A673 (cell line): Measurements from ENCODE around the gene FLT1. TPM values are rescaled to one million over a fixed set of nuclear protein-coding genes. Genes with fewer than 3 reads are reported as not detected.
A peak's percentile ranks its signal among the peaks of the same experiment; 100 is the strongest.

Source experiments
- BruUV-seq: library from RNA; stranded (reverse); fragments of 400-500 nt; replicated peaks from 2 replicates; lab custom pipeline; 2021; lab: Mats Ljungman, UMichigan
- CTCF ChIA-PET: fragments of 300-600 bp; sonication (Branson Sonifier 250); formaldehyde crosslinking; loops from one replicate; lab custom pipeline; 2022; ENCODE audit warnings: antibody characterized with exemption; lab: Charles Lee
- POLR2A ChIA-PET: fragments of 300-600 bp; sonication (Branson Sonifier 250); formaldehyde crosslinking; loops from one replicate; lab custom pipeline; 2022; ENCODE audit warnings: antibody characterized with exemption; ENCODE audit not compliant: low non-redundant PET; lab: Charles Lee
- DNase-seq: peaks from one replicate; pipeline ENCODE4 v3.0.0-alpha.2; 2015; ENCODE audit warnings: low spot score
- H3K27ac ChIP-seq: fragments of 200-600 bp; sonication (generic); 2 replicates; pipeline ENCODE4 v1.5.1; 2016; ENCODE audit warnings: mixed run types, low read depth, mild to moderate bottlenecking, mixed read lengths, antibody characterized with exemption, low read length; ENCODE audit not compliant: poor library complexity, severe bottlenecking
- H3K27me3 ChIP-seq: fragments of 200-600 bp; sonication (generic); replicated peaks from 2 replicates; pipeline ENCODE4 v1.6.1; 2017; ENCODE audit warnings: mixed run types, low read depth, mild to moderate bottlenecking, mixed read lengths, antibody characterized with exemption, low read length; ENCODE audit not compliant: insufficient read depth, poor library complexity
- H3K36me3 ChIP-seq: fragments of 200-600 bp; sonication (generic); 2 replicates; pipeline ENCODE4 v1.6.1; 2016; ENCODE audit warnings: mixed run types, mild to moderate bottlenecking, mixed read lengths, antibody characterized with exemption, low read length; ENCODE audit not compliant: insufficient read depth, poor library complexity, severe bottlenecking
- H3K4me1 ChIP-seq: fragments of 200-600 bp; sonication (generic); 2 replicates; pipeline ENCODE4 v1.6.1; 2017; ENCODE audit warnings: mixed run types, mild to moderate bottlenecking, mixed read lengths, antibody characterized with exemption, low read length; ENCODE audit not compliant: insufficient read depth, poor library complexity, severe bottlenecking
- H3K4me3 ChIP-seq: fragments of 200-600 bp; sonication (generic); 2 replicates; pipeline ENCODE4 v1.5.1; 2016; ENCODE audit warnings: low read depth, mixed run types, mild to moderate bottlenecking, mixed read lengths, low read length; ENCODE audit not compliant: poor library complexity, severe bottlenecking
- H3K9me3 ChIP-seq: fragments of 200-600 bp; sonication (generic); 2 replicates; pipeline ENCODE4 v1.6.1; 2016; ENCODE audit warnings: mixed run types, low read depth, mild to moderate bottlenecking, mixed read lengths, antibody characterized with exemption, low read length; ENCODE audit not compliant: poor library complexity, severe bottlenecking
- EZH2 ChIP-seq: fragments of 200-600 bp; sonication (generic); IDR thresholded peaks from 2 replicates; pipeline ENCODE4 v1.6.1; 2017; ENCODE audit warnings: borderline replicate concordance, low read depth, mild to moderate bottlenecking, mixed read lengths, antibody characterized with exemption, low read length; ENCODE audit not compliant: poor library complexity, severe bottlenecking
- intact Hi-C: fragments of 100-400 bp; cut with micrococcal nuclease; formaldehyde crosslinking; loops from one replicate; pipeline ENCODE4 v1.10.0; 2022; ENCODE audit not compliant: unreplicated experiment
- total RNA-seq: library from RNA; stranded (reverse); gene quantifications from 2 replicates; pipeline ENCODE4 v1.2.3, GENCODE V29; 2021
- TF ChIP-seq, protein P1 (sequence below): fragments of 300-800, 200-600 bp; sonication (generic); conservative IDR thresholded peaks from 2 replicates; pipeline ENCODE4 v1.5.1; 2017; ENCODE audit warnings: low read depth, mild to moderate bottlenecking, antibody characterized with exemption, low read length, moderate library complexity, mixed read lengths

The FLT1 gene
- total RNA-seq, 1 experiment from 2014 or later = 5.2 TPM

- intact Hi-C loops = no loop called here
- Histone ChIP-seq H3K9me3 (no peaks in the 10 kb centered on the region), H3K27ac (no peak overlapping the region), H3K4me3 (no peak overlapping the region), H3K36me3 (no peaks in the 10 kb centered on the region), H3K27me3 (no peaks in the 10 kb centered on the region), H3K4me1 (peaks cover 41% of the 10 kb centered on the region)
- POLR2A ChIA-PET = interaction anchor here (0.6 kb wide), 1 partner anchor 193 kb away, joined by 4 read pairs; no protein-coding TSS in a partner anchor
- CTCF ChIA-PET = no interaction called here
- DNase-seq = peak; percentile 65
- BruUV-seq = no TSS peak
- TF ChIP-seq, protein P1, sequence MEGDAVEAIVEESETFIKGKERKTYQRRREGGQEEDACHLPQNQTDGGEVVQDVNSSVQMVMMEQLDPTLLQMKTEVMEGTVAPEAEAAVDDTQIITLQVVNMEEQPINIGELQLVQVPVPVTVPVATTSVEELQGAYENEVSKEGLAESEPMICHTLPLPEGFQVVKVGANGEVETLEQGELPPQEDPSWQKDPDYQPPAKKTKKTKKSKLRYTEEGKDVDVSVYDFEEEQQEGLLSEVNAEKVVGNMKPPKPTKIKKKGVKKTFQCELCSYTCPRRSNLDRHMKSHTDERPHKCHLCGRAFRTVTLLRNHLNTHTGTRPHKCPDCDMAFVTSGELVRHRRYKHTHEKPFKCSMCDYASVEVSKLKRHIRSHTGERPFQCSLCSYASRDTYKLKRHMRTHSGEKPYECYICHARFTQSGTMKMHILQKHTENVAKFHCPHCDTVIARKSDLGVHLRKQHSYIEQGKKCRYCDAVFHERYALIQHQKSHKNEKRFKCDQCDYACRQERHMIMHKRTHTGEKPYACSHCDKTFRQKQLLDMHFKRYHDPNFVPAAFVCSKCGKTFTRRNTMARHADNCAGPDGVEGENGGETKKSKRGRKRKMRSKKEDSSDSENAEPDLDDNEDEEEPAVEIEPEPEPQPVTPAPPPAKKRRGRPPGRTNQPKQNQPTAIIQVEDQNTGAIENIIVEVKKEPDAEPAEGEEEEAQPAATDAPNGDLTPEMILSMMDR = no peak
- no peak for TF ChIP-seq EZH2
Measured at GRCh38 chr13:28336193-28336657, 158.7 kb downstream of the FLT1 start.

GRCh38 chr13:28333204-28333881, 161.6 kb downstream of the FLT1 start:
- no peak overlapping the region for H3K4me3 ChIP-seq
- CTCF ChIA-PET = no interaction called here
- no peaks in the 10 kb centered on the region for H3K36me3 ChIP-seq
- peaks cover 26% of the 10 kb centered on the region for H3K4me1 ChIP-seq
- BruUV-seq = no TSS peak
- POLR2A ChIA-PET = no interaction called here
- no peak overlapping the region for H3K27ac ChIP-seq
- TF ChIP-seq, protein P1 = no peak
- no peak for TF ChIP-seq EZH2
- no peak for DNase-seq
- intact Hi-C loops = no loop called here
- H3K27me3 ChIP-seq = no peaks in the 10 kb centered on the region
- no peaks in the 10 kb centered on the region for H3K9me3 ChIP-seq

DNA sequence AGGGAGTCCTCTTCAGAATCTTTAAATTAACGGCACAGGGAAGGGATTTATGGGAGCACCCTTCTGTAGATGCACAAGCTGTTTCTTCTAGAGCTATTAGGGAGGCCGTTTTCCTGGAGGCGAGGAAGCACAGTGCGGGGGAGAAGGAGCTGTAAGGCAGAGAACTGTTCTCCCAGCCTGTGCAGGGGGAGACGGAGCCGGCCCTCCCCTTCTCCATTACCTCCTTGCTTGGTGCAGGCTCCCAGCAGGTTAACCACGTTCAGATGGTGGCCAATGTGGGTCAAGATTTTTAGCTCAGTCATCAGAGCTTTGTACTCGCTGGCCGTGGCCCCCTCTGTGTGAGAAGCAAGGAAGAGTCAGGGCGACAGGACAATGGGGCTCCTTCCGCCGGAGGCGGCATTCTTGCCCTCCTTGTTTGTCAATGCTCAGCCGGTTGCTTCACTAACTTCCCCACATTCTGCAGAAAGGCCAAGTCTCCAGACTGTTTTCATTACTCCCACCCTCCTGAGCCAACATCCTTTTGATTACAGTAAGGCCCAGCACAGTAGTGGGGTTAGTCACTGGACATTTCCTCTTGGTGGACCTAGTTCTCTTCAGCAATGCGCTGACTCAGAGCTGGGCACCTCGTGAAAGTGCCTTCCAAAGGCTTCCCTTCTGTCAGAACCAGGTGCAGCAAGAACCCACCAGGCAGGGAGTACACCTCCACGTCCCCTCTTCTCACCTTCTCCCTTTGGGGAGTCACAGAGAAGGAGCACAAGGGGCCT, 165.4 kb downstream of the FLT1 start:
- TF ChIP-seq EZH2 = no peak
- TF ChIP-seq, protein P1 = no peak
- no peak for DNase-seq
- intact Hi-C loops = loop anchor here (10.0 kb wide), 1 partner anchor 1035 kb away; no protein-coding TSS in a partner anchor
- Histone ChIP-seq H3K9me3 (no peaks in the 10 kb centered on the region), H3K36me3 (no peaks in the 10 kb centered on the region), H3K27me3 (no peaks in the 10 kb centered on the region), H3K4me3 (no peak overlapping the region), H3K27ac (no peak overlapping the region), H3K4me1 (peaks cover 6% of the 10 kb centered on the region)
- BruUV-seq = no TSS peak
- ChIA-PET POLR2A (no interaction called here), CTCF (interaction anchor here (1.5 kb wide), 1 partner anchor 9 kb away, joined by 3 read pairs; no protein-coding TSS in a partner anchor)
